MM.1S (cell line): ENCODE results near the gene ABHD12.

Experiments used
- DNase-seq: peaks from one replicate; pipeline ENCODE4 v3.0.0-alpha.2; 2015
- H2AFZ ChIP-seq: fragments of 300-600 bp; sonication (generic); 2 replicates; pipeline ENCODE4 v1.6.0; 2016; ENCODE audit warnings: antibody characterized with exemption, low read length
- H3F3A ChIP-seq: fragments of 300-600 bp; sonication (generic); 2 replicates; pipeline ENCODE4 v1.6.1; 2016; ENCODE audit warnings: mild to moderate bottlenecking, antibody characterized with exemption, low read length, moderate library complexity, mixed read lengths; ENCODE audit not compliant: insufficient read depth
- H3K27ac ChIP-seq: fragments of 300-600 bp; sonication (generic); 2 replicates; pipeline ENCODE4 v1.5.1; 2016; ENCODE audit warnings: mild to moderate bottlenecking, low read length
- H3K27me3 ChIP-seq: fragments of 300-600 bp; sonication (generic); replicated peaks from 2 replicates; pipeline ENCODE4 v1.6.0; 2016; ENCODE audit warnings: low read length; ENCODE audit not compliant: insufficient read depth
- H3K36me3 ChIP-seq: fragments of 300-600 bp; sonication (generic); replicated peaks from 2 replicates; pipeline ENCODE4 v1.6.1; 2016; ENCODE audit warnings: mild to moderate bottlenecking, low read length, mixed read lengths; ENCODE audit not compliant: insufficient read depth
- H3K4me1 ChIP-seq: fragments of 300-600 bp; sonication (generic); 2 replicates; pipeline ENCODE4 v1.6.1; 2016; ENCODE audit warnings: low read length, mixed read lengths
- H3K4me2 ChIP-seq: fragments of 300-600 bp; sonication (generic); 2 replicates; pipeline ENCODE4 v1.6.0; 2016; ENCODE audit warnings: low read depth, low read length
- H3K4me3 ChIP-seq: fragments of 300-600 bp; sonication (generic); 2 replicates; pipeline ENCODE4 v1.5.1; 2016; ENCODE audit warnings: low read length, mixed read lengths
- H3K79me2 ChIP-seq: fragments of 300-600 bp; sonication (generic); 2 replicates; pipeline ENCODE4 v1.6.1; 2016; ENCODE audit warnings: mixed run types, low read length, mixed read lengths
- H3K9ac ChIP-seq: fragments of 300-600 bp; sonication (generic); 2 replicates; pipeline ENCODE4 v1.6.1; 2016; ENCODE audit warnings: low read length, mixed read lengths
- H3K9me2 ChIP-seq: fragments of 300-600 bp; sonication (generic); replicated peaks from 2 replicates; pipeline ENCODE4 v1.6.1; 2016; ENCODE audit warnings: mild to moderate bottlenecking, low read length, mixed read lengths; ENCODE audit not compliant: insufficient read depth
- H3K9me3 ChIP-seq: fragments of 300-600 bp; sonication (generic); replicated peaks from 2 replicates; pipeline ENCODE4 v1.6.1; 2016; ENCODE audit warnings: mild to moderate bottlenecking, low read length, mixed read lengths; ENCODE audit not compliant: insufficient read depth
- H4K20me1 ChIP-seq: fragments of 300-600 bp; sonication (generic); 2 replicates; pipeline ENCODE4 v1.6.1; 2016; ENCODE audit warnings: mild to moderate bottlenecking, low read length, moderate library complexity, mixed read lengths; ENCODE audit not compliant: insufficient read depth
- EZH2 ChIP-seq: fragments of 300-600 bp; sonication (generic); optimal IDR thresholded peaks from 2 replicates; pipeline ENCODE3; 2017; ENCODE audit warnings: low read depth, mild to moderate bottlenecking, antibody characterized with exemption, low read length, mixed read lengths
- EZH2phosphoT487 ChIP-seq: fragments of 300-600 bp; sonication (generic); IDR thresholded peaks from 2 replicates; pipeline ENCODE4 v1.6.1; 2018; ENCODE audit warnings: antibody characterized with exemption, low read length
- TF ChIP-seq, protein P1 (sequence below): fragments of 300-600 bp; sonication (generic); IDR thresholded peaks from 2 replicates; pipeline ENCODE4 v1.5.1; 2016; ENCODE audit warnings: antibody characterized with exemption, low read length, mixed read lengths

The ABHD12 gene

DNA sequence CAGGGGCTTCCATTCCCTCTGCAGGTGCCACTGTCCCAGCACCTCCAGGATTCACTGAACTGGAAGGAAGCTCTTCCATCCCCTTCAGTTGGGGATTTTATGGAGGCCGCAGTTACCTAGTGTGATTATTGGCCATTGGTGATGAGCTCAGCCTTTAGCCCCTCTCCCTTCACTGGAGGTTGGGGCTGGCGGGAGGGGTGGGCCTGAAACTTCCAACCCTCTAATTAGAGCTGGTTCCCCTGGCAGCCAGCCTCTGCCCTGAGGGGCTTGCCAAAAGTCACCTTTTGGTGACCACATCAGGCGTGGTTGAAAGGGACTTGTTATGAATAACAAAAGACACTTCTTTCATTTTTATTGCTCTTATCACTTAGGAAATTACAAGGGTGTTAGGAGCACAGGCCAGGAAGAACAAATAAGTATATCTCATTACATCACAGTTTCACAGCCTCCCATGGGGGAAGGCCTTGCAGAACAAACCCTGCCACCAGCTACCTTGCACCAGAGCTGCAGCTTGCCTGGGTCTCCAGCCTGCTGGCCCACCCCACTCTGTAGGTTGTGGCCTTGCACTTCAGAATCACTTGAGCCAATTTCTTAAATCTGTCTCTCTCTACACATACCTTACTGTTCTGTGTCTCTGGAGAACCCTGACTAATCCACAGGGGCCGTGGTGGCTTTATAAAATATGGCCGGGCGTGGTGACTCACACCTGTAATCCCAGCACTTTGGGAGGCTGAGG lies 137.8 kb downstream of the ABHD12 start:
- TF ChIP-seq EZH2phosphoT487 (no peak), EZH2 (no peak)
- TF ChIP-seq, protein P1, sequence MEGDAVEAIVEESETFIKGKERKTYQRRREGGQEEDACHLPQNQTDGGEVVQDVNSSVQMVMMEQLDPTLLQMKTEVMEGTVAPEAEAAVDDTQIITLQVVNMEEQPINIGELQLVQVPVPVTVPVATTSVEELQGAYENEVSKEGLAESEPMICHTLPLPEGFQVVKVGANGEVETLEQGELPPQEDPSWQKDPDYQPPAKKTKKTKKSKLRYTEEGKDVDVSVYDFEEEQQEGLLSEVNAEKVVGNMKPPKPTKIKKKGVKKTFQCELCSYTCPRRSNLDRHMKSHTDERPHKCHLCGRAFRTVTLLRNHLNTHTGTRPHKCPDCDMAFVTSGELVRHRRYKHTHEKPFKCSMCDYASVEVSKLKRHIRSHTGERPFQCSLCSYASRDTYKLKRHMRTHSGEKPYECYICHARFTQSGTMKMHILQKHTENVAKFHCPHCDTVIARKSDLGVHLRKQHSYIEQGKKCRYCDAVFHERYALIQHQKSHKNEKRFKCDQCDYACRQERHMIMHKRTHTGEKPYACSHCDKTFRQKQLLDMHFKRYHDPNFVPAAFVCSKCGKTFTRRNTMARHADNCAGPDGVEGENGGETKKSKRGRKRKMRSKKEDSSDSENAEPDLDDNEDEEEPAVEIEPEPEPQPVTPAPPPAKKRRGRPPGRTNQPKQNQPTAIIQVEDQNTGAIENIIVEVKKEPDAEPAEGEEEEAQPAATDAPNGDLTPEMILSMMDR = no peak

DNA sequence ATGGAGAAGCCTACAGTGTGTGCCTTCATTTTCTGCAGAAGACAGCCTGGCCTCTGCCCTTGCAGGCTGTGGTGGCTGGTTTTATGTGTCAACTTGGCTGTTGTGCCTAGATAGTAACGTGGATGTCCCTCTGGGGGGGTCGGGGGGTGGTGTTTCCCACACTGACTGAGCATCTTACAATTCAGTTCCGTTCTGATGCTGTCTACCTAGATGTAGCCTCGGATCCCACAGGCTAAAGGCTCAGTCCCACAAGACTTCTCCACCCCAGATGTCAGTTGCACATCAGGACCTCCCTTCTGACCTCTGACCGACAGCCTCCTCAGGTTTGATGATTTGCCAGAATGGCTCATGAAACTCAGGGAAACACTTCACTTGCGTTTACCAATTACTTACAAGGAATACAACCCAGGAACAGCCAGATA lies 138.4 kb downstream of the ABHD12 start:
- Histone ChIP-seq H3K4me1 (peaks cover 12% of the 10 kb centered on the region; the same call in 1 of the 2 replicates), H3K4me3 (no peak overlapping the region), H3K79me2 (peaks cover 84% of the 10 kb centered on the region)

More for the DNA sequence above, 137.8 kb downstream of the ABHD12 start:
- no peak overlapping the region for H2AFZ ChIP-seq
- no peaks in the 10 kb centered on the region for H3K27me3 ChIP-seq
- no peak overlapping the region for H3K27ac ChIP-seq
- H3K9ac ChIP-seq = no peak overlapping the region
- H3K4me2 ChIP-seq = no peak overlapping the region
- peaks cover 90% of the 10 kb centered on the region for H3K79me2 ChIP-seq
- no peaks in the 10 kb centered on the region for H3K9me2 ChIP-seq
- peaks cover 12% of the 10 kb centered on the region; the same call in 1 of the 2 replicates for H3K4me1 ChIP-seq
- H3K36me3 ChIP-seq = no peaks in the 10 kb centered on the region
- DNase-seq = no peak
- H4K20me1 ChIP-seq = no peaks in the 10 kb centered on the region
- no peaks in the 10 kb centered on the region for H3K9me3 ChIP-seq
- H3F3A ChIP-seq = no peaks in the 10 kb centered on the region
- no peak overlapping the region for H3K4me3 ChIP-seq

DNA sequence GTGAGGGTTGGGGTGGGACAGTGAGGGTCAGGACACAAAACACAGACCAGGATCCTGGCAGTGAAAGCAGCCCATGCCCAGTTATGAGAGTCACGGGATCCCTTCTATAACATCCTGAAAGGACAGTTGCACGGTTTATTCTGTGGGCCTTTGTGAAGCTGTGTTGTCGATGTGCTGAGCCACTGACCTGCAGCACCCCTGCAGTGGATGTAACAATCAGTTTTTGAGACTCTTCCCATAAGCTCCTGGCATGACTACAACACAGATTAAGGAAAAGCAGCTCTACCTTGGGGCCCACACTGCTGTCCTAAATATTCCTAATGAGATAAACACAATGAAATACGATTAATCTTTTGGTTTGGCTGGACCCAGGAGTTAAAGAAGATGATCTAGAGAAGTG lies 139.1 kb downstream of the ABHD12 start:
- peaks cover 5% of the 10 kb centered on the region; the same call in 1 of the 2 replicates for H3F3A ChIP-seq
- H4K20me1 ChIP-seq = no peaks in the 10 kb centered on the region
- H2AFZ ChIP-seq = no peak overlapping the region
- no peaks in the 10 kb centered on the region for H3K27me3 ChIP-seq
- no peaks in the 10 kb centered on the region for H3K9me3 ChIP-seq
- H3K4me1 ChIP-seq = peaks cover 19% of the 10 kb centered on the region
- DNase-seq = no peak
- no peak overlapping the region for H3K27ac ChIP-seq
- H3K9ac ChIP-seq = no peak overlapping the region
- no peaks in the 10 kb centered on the region for H3K9me2 ChIP-seq
- H3K4me3 ChIP-seq = no peak overlapping the region
- H3K36me3 ChIP-seq = no peaks in the 10 kb centered on the region
- H3K79me2 ChIP-seq = peaks cover 77% of the 10 kb centered on the region
- TF ChIP-seq, protein P1 = no peak
- TF ChIP-seq EZH2phosphoT487 (no peak), EZH2 (no peak)
- H3K4me2 ChIP-seq = no peak overlapping the region

More for the DNA sequence above, 138.4 kb downstream of the ABHD12 start:
- no peak overlapping the region for H3K4me2 ChIP-seq
- DNase-seq = no peak
- no peak overlapping the region for H2AFZ ChIP-seq
- no peak overlapping the region for H3K9ac ChIP-seq
- H3K27ac ChIP-seq = no peak overlapping the region
- H3K9me2 ChIP-seq = no peaks in the 10 kb centered on the region
- H3K36me3 ChIP-seq = no peaks in the 10 kb centered on the region
- H3K9me3 ChIP-seq = no peaks in the 10 kb centered on the region
- H4K20me1 ChIP-seq = no peaks in the 10 kb centered on the region
- peaks cover 3% of the 10 kb centered on the region; the same call in 1 of the 2 replicates for H3F3A ChIP-seq
- H3K27me3 ChIP-seq = no peaks in the 10 kb centered on the region
- no peak for TF ChIP-seq EZH2phosphoT487
- TF ChIP-seq, protein P1 = no peak
- no peak for TF ChIP-seq EZH2
